NCI-H2029 treated with DMSO at 0.1 percent for 48 hours (cell line): ENCODE data around the gene ARHGEF10L.

ENCODE experiments used
- DNase-seq: peaks from one replicate; lab custom pipeline; 2025; lab: John Stamatoyannopoulos, UW

The ARHGEF10L gene

DNA sequence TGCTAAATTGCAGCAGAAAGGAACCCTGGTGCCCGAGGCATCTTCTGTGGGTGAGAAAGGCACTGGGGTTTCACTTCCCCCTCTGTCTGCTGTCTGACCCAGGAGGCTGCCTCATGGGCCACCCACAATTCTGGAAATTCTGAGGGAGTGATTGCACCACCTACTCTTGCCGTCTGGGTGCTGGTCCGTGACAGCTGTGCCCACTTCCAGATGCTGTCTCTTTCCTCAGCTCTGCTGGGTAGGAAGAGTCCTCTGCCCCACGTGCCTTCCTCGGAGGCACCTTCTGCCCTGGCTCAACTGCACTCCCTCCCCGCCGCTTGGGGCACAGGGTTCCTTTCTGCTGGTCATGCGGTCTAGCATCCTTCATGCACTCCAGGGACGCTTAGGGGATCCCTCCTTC lies 96.3 kb downstream of the ARHGEF10L start:
- DNase-seq, result no peak

DNA sequence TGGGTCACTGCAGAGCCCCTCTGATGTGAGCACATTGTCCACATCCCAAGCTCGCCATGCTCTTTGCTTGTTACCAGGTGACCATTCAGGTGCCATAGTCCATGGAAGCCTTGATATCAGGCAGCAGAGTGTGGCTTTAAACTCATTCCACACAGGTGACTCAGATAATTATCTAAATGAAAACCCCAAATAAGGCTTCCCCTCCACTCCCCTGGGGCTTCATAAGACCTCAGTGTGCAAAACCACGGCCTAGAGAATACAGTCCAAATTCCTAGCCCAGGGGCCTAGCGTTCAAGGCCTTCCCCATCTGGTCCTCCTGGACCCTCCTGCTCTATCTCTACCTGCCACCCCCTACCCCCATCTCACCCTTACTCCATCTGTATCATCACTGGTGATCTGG lies 97.1 kb downstream of the ARHGEF10L start:
- no peak for DNase-seq

DNA sequence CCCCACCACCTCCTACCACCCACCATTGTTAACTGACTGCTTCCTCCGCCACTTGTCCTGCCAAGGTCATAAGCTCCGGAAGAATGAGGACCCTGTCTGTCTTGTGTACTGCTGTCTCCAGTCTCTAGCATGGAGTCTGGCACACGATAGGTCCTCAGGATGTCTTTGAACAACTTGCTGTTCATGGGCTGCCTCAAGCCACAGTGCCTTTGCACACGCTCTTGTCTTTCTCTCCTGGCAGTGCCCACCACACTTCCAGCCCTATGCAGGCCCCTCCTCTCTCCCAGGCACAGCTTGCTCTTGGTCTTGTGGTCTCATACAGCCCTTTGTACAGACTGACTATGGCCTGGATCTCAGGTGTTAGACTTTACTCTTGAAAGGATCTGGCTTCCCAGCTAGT lies 97.6 kb downstream of the ARHGEF10L start:
- no peak for DNase-seq

DNA sequence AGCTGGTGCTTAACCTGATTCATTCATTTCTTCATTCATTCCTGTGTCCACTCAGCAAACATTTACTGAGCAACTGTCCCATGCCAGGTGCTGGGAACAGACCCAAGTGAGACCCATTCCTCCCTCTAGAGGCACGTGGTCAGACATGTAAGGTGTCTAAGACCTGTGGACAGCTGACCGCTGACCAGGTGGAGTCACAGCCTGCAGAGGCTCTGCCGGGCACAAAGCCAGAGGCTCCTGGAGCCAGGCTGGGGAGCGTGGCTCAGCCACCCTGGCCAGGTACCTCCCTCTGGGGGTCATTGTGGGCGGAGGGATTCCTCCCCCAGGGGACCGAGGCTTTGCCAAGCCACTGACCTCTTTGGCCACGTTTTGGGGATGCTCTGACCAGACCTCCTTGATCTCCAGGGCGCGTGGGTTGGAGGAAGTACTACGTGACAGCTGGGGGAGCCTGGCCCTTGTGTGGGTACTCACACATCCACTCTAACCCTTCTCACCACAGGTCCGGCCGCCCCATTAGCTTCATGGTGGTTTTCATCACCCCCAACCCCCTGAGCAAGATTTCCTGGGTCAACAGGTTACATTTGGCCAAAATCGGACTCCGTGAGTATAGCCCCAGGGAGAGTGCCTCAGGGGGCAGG lies 100.3 kb downstream of the ARHGEF10L start:
- DNase-seq, result no peak

DNA sequence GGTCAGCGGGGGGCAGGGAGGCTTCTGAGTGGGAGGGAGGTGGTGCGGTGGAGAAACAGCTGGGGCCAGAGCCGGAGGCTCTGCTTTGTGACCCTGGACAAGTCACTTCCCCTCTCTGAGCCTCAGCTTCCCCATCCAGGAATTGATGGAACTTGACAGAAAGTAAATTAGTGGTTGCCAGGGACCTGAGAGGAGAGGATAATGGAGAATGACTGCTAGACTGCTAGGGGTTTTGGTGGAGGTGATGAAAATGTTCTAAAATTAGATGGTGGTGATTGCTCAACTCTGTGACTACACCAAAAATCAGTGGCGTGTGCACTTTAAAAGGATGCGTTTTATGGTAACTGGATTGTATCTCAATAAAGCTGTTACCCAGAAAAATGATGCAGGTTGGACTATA lies 100.9 kb downstream of the ARHGEF10L start:
- no peak for DNase-seq

DNA sequence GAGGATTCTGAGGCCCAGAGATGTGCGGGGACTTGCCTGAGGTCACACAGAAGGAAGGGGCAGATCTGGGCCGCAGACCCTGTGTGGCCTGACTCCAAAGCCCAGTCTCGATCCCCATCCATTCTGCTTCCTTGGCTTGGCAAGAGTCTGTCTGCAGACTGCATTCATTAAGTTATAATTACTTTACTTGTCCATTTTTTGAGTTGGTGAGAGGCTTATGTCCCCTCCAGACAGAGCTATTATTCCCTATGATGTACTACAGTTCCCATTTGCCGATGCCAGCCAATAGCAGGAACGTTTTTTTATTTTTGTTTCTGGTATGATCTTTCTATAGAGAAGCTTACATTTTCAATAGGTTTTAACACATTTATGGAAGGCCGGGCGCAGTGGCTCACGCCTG lies 101.5 kb downstream of the ARHGEF10L start:
- DNase-seq, result no peak

DNA sequence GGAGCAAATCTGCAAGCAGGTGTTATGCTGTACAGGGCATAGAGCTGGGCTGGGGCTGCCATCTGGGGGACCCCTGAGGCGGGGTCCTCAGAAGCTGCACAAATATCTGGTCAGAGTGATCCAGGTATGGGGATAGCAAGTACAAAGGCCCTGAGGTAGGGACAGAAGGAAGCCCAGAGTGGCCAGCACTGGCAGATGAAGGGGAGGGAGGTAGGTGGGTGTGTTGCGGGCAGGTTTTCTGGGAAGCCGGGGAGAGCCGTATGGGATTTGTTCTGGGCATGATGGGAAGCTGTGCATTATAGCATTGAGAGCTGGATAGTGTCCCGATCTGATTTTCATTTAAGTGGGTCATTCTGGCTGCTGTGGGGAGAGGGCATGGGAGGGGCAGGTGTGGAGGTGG lies 102.7 kb downstream of the ARHGEF10L start:
- no peak for DNase-seq

DNA sequence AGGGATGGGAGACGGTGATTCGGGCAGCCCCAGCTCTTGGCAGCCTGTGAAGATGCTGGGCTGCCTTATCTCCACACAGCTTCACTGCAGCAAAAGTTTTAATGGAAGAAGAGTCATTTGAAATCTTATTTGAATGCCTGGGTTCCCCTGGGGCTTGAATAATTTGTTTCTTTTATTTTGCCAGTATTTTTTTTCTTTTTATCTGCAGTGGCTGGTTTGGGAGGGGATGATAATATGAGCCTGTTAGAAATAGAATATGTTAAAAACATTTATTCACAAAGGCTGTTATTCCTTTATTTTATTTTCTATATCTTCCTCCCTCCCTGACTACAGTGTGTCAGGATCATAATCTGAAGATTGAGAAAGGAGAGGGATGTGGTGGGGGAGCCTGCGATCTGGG lies 103.4 kb downstream of the ARHGEF10L start:
- DNase-seq, result no peak

DNA sequence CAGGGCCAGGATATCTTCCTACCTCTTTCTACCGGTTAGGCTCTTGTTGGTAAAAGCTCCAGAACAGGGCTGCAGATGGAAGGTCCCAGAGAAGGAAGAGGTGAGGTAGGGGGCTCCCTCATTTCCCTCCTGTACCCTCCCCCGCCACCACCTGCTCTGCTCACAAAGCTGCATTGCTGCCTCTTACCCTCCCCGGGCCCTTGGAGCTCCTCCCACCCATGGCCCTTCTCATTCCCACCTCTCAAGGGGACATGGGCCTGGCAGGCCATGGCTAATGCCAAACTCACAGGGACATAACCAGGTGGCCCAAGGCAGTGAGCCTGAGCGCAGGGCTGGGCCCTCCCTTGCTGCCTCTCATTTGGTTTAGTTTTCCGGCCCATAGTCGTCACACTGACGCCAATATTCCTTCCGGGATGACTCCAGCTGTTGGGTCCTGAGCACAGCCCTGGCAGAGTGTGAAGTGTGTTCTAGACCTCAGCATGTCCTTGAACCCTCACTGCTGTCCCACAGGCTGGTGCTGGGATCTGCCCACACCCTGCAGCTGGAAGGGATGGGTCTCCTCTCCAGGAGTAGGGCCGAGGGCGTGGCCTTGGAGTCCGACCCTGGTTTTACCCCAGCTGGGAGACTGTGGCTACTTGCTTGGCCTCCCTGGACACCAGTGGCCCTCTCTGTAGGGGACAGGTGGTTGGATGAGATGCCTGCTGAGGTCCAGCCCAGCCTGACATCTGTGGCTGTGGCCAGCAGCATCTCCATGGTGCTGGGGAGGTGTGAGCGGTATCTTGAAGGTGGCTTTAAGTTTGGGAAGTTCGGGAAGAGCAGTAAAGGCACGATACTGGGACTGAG lies 104.6 kb downstream of the ARHGEF10L start:
- no peak for DNase-seq

DNA sequence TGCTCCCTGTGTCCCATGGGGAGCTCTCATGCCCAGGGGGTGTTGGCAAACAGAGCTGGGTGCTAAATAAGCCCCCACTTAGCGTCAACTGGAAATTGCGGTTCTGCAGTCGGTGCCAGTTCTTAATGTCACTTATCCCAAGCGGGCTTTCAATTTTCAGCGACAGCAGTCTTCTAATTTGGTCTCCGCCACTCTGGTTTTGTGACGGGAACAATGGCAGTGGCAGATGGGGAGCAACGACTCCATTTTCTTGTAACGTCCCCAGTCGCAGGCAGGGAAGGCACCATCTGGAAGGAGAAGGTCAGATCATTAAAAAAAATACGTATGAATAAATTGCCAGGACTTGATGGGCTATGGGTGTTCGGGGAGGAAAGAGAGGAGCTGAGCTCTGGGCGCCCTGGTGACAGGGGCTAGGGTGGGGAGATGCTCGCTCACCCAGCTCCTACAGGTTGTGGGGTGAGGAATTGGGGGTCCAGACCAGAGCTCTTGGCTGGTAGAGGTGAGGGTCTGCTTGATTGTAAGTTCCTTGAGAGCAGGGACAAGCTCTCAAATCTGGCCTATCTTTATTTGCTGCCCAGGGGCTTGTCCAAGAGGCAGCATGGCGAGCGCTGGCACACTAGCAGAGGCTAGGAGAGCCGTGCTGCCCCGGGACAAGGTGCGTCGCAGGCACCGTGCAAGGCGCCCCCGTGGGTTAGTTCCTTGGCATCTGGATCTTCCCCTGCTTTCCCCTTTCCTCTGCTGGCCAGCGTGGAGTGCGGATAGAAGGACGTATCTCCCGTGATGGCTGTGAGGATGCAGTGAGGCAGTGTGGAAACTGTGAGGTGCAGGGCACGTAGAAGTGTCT lies 105.8 kb downstream of the ARHGEF10L start:
- DNase-seq, result no peak

DNA sequence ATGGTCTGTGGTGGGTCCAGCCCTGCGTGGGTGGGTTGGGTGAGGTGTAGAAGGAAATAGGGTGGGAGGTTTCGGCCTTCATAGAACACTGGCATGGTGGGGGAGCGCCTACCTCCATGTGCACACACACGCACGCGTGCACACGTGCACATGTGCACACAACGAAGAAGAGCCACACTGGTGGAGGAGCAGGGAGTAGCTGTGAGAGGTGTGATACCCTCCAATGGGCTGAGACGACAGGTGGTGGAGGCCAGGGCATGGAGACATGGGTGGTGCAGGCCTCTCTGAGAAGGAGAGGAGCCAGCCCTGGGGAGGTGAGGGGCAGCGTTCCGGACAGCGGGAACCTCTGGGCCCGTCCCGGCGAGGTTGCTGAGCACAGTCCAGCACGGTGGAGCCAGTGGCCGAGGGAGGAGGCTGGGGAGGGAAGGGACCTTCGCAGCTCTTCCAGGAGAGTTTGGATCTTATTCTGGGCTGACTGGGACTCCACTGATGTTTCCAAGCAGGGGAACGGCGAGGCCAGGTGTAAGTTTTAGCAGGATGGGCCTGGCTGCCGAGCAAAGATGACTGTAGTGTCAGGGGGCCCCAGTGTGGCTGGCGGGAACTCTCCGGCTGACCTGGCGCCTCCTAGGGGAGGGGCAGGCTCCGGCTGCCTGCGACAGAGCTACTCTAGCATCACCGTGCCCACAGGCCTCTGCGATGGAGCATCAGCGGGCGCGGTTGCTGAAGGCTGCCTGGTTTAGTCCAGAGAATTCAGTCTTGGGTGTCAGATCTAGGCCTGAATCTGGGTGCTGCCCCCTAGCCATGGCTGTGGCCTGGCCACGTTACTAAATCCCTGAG lies 107.2 kb downstream of the ARHGEF10L start:
- DNase-seq, result no peak

DNA sequence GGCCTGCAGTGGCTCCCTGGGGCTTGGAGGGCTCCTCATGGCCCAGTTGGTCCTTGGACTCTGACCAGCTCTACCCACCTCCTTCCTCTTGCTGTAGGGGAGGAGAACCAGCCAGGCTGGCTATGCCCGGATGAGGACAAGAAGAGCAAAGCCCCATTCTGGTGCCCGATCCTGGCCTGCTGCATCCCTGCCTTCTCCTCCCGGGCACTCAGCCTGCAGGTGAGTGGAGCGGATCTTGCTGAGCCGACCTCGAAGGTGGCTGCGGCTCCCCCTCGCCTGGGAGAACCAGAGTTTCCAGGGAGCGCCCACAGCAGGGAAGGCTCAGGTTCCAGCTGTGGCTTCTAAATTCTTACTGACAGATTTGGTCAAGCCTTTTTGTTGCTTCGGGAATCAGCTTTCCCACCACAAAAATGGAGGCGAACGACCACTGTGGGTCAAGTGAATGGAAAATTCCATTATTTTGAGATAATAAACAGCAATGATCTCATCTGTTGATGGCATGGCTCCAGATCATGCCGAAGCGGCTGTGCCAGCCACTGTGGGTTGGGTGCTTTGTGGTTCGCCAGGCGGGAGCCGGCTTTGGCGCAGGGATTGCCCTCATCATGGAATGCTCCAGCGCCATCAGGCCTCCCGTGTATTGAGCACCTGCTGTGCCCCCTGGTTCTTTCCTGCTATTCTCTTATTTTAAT lies 109.1 kb downstream of the ARHGEF10L start:
- no peak for DNase-seq

DNA sequence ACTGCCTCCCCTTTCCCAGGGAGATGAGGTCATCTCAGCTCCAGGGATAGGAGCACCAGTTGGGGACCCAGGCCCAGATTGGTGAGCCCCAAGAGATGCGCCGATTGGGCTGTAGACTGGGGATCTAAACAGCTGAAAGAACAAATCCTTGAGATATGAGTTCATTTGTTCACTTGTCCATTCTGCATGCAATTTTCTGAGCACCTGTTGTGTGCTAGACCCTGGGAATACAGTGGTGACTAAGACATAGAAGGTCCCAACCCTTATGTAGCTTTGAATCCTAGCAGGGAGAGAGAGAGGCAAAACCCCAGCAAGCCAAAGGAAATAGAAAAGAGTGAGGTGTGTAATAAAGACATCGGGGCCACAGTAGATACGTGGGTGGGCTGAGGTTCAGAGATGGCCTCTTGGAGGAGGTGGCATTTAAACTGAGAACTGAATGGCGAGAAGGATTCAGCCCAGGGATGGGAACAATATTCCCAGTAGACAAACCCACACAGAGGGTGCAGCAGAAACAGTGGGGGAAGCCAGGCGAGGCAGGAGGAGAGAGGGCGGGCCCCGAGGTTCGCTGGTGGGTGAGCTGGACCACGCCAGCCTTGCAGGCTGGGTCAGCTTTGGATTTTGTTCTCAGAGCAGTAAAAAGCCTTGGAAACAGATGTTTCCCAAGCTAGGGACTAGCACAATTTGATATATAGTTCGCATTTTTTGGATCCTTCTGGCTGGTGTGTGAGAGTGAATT lies 110.0 kb downstream of the ARHGEF10L start:
- DNase-seq, result no peak

DNA sequence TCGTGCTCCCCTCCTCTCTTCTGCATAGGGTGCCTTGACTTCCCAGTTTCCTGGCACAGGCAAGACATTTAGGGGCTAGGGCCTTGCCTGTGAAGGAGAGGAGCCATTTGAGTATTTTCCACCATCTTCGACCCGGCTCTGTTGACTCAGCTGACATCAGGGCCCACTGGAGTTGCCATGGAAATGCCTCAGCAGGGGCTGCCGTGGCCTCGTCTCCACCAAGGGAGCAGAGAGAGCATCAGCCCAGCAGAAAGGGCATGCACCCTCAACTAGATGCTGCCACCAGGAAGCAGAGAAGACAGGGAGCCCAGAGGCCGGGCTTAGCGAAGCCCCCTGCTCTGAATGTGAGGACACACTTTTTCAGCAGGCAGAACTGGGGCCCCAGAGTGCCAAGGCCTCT lies 113.8 kb downstream of the ARHGEF10L start:
- no peak for DNase-seq

DNA sequence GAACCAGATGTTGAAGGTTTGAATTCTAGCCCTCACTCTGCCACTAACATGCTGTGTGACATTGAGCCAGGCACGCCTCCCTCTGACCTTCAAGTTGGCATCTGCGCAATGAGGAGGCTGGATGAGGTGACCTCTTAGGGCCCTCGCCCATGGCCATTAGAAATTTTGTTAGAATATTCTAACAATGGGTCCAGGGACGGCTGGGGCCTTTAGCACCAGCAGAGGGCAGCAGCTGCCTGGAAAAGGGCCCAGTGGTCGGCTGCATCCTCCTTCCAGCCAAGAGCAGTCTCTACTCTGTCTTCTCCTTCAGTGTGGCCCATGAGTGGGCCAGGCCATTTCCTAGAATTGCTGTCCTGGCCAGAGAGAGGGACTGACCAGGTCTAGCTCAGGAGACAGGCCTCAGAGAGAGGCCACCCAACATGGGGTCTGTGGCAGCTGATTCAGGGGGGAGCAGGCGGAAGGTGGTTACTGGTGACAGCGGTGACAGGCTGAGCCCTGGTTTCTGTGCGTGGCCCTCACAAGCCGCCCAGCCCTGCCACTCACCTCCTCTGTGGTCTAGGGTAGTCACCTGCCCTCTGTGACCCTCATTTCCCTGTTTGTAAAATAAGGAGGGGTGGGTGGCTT lies 114.3 kb downstream of the ARHGEF10L start:
- no peak for DNase-seq

DNA sequence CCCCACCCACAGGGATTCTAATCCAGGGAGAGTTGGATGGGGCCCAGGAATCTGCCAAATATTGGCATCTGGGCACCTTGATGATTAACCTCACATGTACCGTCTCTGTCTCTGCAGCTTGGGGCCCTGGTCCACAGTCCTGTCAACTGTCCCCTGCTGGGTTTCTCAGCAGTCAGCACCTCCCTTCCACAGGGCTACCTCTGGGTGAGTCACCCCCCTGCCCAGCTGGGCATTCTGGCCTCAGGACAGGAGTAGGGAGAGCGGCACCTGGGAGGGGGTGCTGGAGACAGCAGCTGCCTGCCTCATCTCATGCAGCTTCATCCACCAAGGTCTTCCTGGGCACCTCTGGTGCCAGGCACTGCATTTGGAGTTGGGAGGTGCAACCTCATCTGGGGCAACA lies 115.0 kb downstream of the ARHGEF10L start:
- DNase-seq, result no peak

DNA sequence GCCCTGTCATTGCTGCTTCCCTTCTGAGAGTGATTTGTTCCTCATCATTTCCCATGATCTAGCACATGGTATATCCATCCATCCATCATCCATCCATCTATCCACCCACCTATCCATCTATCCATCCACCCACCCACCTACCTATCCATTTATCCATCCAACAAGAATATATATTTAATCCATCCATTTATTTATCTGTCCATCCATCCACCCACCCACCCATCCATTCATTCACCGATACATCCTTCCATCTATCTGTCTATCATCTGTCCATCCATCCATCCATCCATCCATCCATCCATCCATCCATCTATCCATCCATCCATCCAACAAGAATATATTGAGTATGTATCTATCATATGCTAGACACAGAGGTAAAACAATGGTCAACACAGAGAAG lies 115.7 kb downstream of the ARHGEF10L start:
- DNase-seq, result no peak

DNA sequence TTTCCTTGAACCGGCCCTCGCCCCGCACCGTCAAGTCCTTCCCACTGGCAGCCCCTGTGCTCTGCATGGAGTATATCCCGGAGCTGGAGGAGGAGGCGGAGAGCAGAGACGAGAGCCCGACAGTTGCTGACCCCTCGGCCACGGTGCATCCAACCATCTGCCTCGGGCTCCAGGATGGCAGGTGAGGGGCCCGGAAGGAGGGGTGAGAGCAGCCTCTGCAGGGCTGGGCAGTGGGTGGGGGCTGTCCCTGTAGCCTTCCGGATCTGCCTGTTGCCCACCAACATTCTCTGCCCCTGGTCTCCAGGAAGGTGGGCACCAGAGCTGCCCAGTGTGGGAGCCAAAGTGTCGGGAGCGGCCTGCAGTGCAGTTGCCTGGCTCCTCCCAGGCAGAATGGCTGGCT lies 116.4 kb downstream of the ARHGEF10L start:
- DNase-seq, result no peak

DNA sequence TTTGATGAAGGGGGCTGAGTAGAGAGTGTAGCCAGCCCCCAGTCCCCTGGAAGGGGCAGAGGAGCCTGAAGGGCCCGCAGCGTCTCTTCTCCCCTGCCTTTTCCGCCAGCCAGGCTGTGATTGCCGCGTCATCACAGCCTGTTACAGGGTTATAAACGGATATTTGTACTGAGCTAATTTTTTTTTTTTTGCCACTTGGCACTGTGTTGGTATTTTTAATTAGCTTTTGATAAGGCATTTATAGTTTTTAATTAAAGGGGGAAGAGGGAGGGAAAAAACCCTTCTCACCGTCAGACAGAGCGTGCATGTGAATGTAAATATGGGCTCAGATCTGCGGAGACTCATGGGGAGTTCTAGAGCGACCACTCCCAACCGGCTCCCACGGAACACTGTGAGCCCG lies 117.9 kb downstream of the ARHGEF10L start:
- DNase-seq, result no peak

DNA sequence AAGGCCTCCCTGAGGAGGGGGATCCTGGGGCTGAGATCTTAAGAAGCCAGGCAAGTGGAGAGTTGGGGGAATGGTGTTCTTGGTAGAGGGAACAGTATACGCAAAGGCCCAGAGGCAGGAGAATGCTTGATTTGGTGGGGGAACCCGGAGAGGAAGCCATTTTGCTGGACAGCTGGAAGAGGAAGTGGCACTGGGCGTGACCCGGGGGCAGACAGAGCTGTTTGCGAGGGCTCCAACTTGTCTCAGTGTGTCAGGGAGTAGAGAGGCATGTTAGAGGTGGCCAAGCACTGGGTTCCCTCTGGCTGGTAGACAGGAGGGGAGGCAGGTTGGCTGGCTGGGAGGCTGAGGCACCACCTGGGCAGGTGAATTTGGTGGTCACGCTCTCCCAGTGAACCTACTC lies 119.3 kb downstream of the ARHGEF10L start:
- DNase-seq, result no peak
